ENCODE data around the gene AHCY.

Gene AHCY

DNA sequence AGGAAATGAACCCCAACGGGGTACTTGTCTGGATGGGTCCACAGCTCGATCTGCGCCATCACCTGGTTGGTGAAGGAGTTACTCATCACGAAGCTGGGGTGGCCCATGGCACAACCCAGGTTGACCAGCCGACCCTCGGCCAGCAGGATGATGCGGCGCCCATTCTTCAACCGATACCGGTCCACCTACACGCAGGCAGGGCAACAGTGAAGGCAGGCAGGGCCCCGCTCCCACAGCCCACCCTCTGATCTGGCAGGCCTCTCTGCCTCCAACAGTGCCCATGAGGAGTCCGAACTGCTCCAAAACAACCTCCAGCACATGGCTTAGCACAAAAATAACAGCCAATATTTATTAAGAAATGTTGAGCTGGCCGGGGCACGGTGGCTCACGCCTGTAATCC lies 17.7 kb downstream of the AHCY start:
- no peak overlapping the region for H3K27ac ChIP-seq
- TF ChIP-seq, protein P1, sequence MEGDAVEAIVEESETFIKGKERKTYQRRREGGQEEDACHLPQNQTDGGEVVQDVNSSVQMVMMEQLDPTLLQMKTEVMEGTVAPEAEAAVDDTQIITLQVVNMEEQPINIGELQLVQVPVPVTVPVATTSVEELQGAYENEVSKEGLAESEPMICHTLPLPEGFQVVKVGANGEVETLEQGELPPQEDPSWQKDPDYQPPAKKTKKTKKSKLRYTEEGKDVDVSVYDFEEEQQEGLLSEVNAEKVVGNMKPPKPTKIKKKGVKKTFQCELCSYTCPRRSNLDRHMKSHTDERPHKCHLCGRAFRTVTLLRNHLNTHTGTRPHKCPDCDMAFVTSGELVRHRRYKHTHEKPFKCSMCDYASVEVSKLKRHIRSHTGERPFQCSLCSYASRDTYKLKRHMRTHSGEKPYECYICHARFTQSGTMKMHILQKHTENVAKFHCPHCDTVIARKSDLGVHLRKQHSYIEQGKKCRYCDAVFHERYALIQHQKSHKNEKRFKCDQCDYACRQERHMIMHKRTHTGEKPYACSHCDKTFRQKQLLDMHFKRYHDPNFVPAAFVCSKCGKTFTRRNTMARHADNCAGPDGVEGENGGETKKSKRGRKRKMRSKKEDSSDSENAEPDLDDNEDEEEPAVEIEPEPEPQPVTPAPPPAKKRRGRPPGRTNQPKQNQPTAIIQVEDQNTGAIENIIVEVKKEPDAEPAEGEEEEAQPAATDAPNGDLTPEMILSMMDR (conservative IDR thresholded peaks at IDR 0.05) = no peak
- no peak for TF ChIP-seq ZFX (IDR thresholded peaks at IDR 0.05)

DNA sequence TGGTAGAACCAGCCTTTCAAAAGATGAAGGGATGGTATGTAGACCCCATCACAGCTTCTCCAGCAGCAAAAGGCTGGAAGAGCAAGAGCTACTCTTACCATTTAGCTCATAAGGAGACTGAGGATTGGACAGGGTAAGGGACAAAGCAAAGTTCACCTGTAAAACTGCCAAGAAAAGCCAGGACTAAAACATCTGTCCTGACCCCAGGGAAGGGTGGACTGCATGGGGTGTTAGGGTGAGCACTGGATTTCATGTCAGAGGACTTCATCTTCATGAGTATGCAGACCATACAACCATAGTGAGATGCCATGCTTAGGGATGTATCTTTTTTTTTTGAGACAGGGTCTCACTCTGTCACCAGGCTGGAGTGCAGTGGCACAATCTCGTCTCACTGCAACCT lies 19.3 kb downstream of the AHCY start:
- TF ChIP-seq, protein P1 (conservative IDR thresholded peaks at IDR 0.05) = no peak
- TF ChIP-seq ZFX (IDR thresholded peaks at IDR 0.05) = no peak

DNA sequence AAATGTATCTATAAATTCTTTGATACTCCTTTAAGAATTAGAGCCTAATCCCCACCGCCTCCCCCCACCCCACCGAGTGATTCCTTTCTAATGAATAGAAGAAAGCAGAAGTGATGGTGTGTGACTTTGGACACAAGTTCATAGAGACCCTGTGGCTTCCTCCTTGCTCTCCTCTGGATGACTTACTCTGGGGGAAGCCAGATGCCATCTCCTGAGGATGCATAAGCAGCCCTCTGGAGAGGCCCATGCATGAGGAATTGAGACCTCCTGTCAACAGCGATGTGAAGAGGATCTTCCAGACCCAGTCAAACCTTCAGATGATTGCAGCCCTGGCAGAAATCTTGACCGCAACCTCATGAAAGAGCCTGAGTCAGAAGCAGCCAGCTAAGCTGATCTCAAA lies 21.1 kb downstream of the AHCY start:
- TF ChIP-seq, protein P1 (conservative IDR thresholded peaks at IDR 0.05) = no peak
- TF ChIP-seq ZFX (IDR thresholded peaks at IDR 0.05) = no peak
- no peak overlapping the region for H3K27ac ChIP-seq

More for the DNA sequence above, 19.3 kb downstream of the AHCY start:
- H3K27ac ChIP-seq = no peak overlapping the region

DNA sequence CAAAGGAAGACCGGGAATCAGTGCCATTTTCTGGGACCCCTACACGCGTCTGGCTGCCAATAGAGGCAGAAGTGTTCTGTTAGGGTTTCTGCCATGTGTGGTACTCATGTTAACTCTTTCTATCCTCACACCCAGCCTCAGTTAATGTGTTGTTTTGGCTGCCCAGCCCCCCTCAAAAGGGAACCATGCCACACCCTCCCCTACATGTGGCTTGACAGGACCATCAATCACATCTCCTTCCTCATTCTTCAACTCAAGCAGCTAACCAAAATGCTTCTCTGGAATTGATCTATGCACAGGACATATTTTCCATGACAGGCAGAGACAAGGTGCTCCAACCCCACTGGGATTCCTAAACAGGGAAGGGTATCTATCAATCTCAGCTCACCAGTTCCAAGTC lies 22.0 kb downstream of the AHCY start:
- H3K27ac ChIP-seq = no peak overlapping the region
- no peak for TF ChIP-seq ZFX (IDR thresholded peaks at IDR 0.05)
- TF ChIP-seq, protein P1 (conservative IDR thresholded peaks at IDR 0.05) = no peak

DNA sequence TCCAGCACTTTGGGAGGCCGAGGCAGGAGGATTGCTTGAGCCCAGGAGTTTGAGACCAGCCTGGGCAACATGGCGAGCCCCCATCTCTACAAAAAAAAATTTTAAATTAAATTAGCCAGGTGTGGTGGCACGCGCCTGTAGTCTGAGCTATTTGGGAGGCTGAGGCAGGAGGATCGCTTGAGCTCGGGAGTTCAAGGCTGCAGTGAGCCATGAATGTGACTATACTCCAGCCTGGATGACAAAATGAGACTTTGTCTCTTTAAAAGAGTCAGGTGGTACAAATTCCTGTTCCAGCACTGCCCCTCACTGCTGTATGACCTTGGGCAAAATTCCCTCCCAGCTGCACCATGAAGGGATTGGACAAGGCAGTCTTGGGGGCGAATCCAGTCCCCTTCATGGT lies 28.5 kb downstream of the AHCY start:
- H3K27ac ChIP-seq = no peak overlapping the region
- TF ChIP-seq, protein P1 (conservative IDR thresholded peaks at IDR 0.05) = no peak

DNA sequence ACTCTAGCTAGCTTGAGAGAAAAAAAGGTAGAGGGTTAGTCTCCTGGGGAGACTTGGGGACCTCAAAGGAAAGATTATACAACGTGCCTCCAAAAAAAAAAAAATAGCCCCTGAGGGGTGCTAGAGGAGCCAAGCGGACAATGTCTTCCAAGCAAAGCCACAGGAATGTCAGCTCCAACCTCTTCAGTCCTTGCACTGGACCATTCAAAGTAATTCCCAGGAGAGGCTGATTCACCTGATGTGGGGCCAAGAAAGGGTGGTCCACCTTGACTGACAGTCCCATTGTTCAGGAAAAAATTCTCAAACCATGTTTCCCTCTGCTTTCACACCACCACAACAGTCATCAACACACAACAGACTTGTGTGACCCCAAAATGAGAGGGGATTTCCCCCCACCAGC lies 31.2 kb downstream of the AHCY start:
- peak overlapping the region; percentile 77; the same call in 1 of the 2 replicates for H3K27ac ChIP-seq
- TF ChIP-seq, protein P1 (conservative IDR thresholded peaks at IDR 0.05) = no peak
- TF ChIP-seq ZFX (IDR thresholded peaks at IDR 0.05) = no peak

DNA sequence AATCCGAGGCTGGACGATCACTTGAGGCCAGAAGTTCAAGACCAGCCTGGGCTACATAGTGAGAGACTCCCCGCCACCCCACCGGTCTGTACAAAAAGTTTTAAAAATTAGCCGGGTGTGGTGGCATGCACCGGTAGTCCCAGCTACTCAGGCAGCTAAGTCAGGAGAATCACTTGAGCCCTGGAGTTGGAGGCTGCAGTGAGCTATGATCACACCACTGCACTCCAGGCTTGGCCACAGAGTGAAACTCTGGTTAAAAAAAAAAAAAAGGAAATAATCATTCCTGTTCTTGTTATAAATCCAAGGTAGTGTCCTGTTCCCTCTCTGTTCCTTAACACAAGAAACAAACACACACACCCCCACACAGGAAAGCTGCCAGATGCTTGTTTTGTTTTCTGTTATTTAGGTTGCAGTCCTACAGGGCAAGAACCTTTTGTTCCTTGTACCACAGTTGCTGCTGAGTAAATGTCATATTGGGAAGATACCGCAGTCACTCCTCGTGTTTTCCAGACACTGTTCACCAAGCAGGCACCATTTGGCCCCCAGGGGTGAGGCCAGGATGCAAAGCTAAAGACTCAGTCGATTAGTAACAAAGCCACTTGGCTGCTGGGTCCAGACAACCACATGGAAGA lies 33.0 kb downstream of the AHCY start:
- TF ChIP-seq, protein P1 (conservative IDR thresholded peaks at IDR 0.05) = no peak
- no peak for TF ChIP-seq ZFX (IDR thresholded peaks at IDR 0.05)

More for the DNA sequence above, 33.0 kb downstream of the AHCY start:
- H3K27ac ChIP-seq = peak overlapping the region; percentile 77
